GM18870 (cell line): ENCODE data around the gene NEBL.

Experiments
- ATAC-seq: cut with Tn5 transposase; IDR thresholded peaks from one replicate; pipeline ENCODE4 v1.9.1; 2021; ENCODE audit warnings: moderate library complexity; ENCODE audit not compliant: unreplicated experiment

Gene NEBL

DNA sequence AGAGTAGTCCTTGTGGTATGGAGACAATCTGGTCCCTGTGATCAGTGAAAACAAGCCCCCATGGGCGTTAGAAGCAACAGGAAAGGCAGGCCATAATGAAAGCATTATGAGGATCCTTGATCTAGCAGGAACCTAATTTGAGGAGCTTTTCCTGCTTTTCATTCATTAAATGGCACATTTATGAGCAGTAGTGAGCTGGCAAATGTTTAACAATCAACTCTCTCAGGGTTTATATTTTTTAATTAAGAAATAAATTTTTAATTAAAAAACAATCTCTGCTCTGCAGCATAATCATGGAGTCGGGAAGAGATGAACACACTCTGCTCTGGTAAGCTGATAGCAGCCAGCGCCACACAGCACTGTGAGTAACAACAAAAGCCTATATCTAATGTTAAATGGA is 11.3 kb upstream of the NEBL start:
- ATAC-seq = no peak

DNA sequence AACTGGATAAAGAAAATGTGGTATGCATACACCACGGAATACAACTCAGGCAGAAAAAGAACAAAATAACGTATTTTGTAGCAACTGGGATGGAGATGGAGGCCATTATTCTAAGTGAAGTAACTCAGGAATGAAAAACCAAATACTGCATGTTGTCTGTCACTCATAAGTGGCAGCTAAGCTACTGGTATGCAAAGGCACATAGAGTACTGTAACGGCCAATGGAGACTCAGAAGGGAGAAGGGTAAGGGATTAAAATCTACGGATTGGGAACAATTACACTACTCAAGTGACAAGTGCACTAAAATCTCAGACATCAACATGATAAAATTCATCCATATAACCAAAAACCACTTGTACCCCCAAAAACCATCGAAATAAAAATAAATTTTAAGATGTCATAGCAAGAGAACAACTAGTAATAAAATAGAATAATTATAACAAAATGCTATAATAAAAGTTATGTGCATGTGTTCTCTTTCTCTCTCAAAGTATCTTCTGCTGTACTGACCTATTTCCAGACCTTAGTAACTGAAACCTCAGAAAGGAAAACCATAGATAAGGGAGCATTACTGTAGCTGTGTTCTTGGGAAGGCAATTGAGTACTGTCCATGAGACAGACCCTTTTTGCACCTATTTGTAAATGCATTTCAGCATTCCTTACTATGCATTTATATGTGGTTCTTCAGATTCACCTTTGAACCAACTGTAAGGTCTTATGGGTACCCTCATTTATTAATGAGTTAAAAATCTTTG is 6.7 kb upstream of the NEBL start:
- no peak for ATAC-seq

GRCh38 chr10:20901110-20901509 is 4.0 kb upstream of the NEBL start:
- ATAC-seq = no peak

- no peak for ATAC-seq
Observed at GRCh38 chr10:20898866-20899535, 1.9 kb upstream of the NEBL start.

DNA sequence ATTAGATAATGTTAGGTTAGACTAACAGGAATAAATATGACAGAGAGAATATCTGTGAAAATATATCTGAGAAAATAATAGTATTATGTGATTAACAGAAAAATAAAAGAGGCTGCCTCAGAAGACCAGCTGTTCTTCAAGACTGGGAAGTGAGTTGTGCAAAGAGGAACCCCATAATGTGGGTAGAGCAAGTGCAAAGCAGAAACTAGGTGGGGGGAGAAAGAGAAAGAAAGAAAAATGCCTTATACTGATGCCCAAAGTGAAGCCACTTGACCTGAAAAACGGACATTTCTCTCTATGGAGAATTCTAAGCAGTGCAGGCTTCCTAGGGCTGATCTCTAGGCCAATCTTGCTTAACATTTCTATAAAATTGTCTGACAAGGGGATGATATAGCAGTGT is 3.8 kb downstream of the NEBL start:
- no peak for ATAC-seq

DNA sequence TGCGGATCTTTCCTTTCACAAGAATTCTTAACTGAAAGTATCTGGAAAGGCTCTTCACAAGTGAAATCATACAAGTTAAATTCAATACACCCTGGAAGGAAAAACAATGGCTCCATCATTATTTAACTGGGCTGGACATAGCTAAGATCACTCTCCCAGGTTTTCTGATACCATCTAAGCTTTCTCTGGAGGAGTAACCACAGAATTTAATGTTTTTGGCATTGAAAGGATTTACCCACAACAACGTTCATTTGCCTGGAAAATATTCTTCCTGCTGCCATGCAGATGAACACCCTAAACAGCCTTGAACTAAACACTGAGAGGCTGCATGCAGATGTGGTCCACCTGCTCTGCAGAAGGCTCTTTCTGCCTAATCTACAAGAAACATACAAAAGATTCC is 4.3 kb downstream of the NEBL start:
- no peak for ATAC-seq

GRCh38 chr10:20892011-20892585 is 5.0 kb downstream of the NEBL start:
- ATAC-seq = no peak

DNA sequence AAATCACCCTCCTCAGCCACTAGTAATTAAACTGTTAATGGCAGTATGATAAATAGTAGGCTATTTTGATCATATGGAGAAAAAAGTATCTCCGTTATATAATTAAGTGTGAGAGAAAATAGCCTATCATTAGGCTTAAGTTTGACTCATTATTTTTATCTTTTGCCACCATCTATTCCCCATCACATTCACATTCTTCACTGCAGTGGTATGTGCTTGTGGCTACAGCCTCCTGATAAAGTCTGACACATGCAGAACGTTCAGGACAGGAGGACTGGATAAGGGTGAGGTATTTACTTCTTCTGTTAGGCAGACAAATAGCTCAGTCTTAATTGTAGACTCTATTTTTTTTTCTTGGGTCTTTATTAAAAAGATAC is 5.8 kb downstream of the NEBL start:
- no peak for ATAC-seq

- no peak for ATAC-seq
Observed at GRCh38 chr10:20890491-20891337, 6.4 kb downstream of the NEBL start.

- ATAC-seq = no peak
Observed at GRCh38 chr10:20890009-20890408, 7.1 kb downstream of the NEBL start.

GRCh38 chr10:20888620-20889330 is 8.3 kb downstream of the NEBL start:
- ATAC-seq = no peak

- ATAC-seq = no peak
Observed at GRCh38 chr10:20887706-20888555, 9.2 kb downstream of the NEBL start.

DNA sequence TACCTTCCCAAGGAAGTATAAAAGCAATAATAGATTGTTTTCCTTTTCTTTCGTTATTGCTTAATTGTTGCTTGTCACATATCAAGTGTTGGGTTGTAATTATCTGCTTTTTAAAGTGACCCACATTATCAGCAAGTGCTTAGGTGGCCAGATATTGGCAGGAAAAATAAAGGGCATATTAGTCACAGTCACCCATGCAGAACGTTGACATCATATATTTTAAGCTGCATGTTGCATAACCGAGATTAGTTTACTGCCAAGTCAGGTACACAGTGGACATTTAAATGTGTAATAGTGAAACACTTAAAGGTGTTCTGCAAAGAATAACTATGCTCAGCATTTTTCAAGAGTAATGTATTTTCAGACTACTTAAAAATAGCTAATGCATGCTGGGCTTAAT is 11.4 kb downstream of the NEBL start:
- no peak for ATAC-seq

GRCh38 chr10:20883552-20883951 is 13.6 kb downstream of the NEBL start:
- ATAC-seq = no peak

DNA sequence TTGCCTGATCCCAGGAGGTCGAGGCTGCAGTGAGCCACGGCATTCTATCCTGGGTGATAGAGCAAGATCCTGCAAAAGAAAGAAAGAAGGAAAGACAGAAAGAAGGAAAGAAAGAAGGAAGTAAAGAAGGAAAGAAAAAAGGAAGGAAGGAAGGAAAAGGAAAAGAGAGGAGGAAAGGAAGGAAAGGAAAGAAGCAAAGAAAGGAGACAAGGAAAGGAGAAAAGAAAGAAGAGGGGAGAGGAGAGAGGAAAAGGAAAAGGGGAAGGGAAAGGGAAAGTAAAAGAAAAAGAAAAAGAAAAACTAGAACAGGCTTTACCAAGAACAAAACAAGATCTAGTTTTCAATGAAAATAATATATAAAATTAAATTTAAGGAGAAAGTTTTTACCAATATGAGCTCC is 15.0 kb downstream of the NEBL start:
- no peak for ATAC-seq

DNA sequence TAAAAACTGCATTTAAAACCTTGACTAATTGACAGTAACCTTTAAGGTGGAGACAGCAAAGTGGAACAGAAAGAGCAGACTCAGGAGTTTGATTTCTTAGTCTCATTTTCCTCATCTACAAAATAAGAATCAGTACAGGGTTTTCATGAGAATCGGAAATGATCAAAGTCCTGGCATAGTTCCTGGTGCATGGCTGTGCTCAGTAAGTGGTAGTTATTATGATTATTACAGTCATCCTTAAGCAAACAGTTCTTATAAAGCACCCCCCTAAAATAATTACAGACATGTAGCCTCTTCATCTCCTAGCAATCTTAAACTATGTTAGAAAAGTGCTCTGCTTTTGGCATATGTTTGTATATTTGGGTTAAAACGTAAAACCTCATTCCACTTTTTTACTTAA is 18.0 kb downstream of the NEBL start:
- no peak for ATAC-seq

GRCh38 chr10:20877986-20878983 is 18.8 kb downstream of the NEBL start:
- no peak for ATAC-seq

DNA sequence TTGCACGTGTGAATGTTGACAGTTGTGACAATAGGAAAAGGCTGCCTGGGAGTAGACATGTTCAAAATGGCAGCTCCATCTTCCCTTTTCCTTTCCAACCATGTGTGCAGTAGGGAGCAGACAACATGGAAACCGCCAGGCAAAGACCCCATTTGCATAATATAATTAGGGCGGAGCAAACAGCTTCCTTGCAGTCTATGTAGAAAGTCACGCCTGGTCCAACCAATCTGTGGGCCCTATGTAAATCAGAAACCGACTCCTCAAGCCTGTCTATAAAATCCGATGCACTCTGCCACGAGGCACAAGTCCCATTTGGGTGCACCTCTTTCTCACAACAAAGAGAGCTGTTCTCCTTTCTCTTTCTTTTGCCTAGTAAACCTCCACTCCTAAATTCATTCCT is 19.6 kb downstream of the NEBL start:
- no peak for ATAC-seq

- ATAC-seq = no peak
Observed at GRCh38 chr10:20874261-20874660, 22.9 kb downstream of the NEBL start.
